Stimulated activated effector memory CD8-positive, alpha-beta T cell treated with anti-CD3 and anti-CD28 coated beads, Interleukin-12 subunit alpha, Interleukin-12 subunit beta, amount 100 ng/mL, for 72 hours (primary cell): ENCODE data around the gene DAND5.
A peak's percentile ranks its signal among the peaks of the same experiment; 100 is the strongest.

ENCODE experiments used
- ATAC-seq: fragments of 150-1000 bp; cut with Tn5 transposase; 2 replicates; pipeline ENCODE4 v1.10.0; 2021
- DNase-seq, 2 donors: peaks; one replicate each; pipeline ENCODE4 v3.0.0; 2021 to 2022; ENCODE audit warnings: low spot score in 2 of 2
- H3K27ac Mint-ChIP-seq: one replicate; pipeline ENCODE4 v1.8.0; 2022; ENCODE audit warnings: mild to moderate bottlenecking, mixed read lengths
- H3K36me3 Mint-ChIP-seq: one replicate; pipeline ENCODE4 v1.8.0; 2022; ENCODE audit warnings: mild to moderate bottlenecking, mixed read lengths
- H3K4me1 Mint-ChIP-seq: one replicate; pipeline ENCODE4 v1.8.0; 2022; ENCODE audit warnings: mixed read lengths
- H3K4me3 Mint-ChIP-seq: one replicate; pipeline ENCODE4 v1.8.0; 2022; ENCODE audit warnings: mild to moderate bottlenecking, mixed read lengths
- H3K9me3 Mint-ChIP-seq: one replicate; pipeline ENCODE4 v1.8.0; 2022; ENCODE audit warnings: mixed read lengths

DAND5 gene

DNA sequence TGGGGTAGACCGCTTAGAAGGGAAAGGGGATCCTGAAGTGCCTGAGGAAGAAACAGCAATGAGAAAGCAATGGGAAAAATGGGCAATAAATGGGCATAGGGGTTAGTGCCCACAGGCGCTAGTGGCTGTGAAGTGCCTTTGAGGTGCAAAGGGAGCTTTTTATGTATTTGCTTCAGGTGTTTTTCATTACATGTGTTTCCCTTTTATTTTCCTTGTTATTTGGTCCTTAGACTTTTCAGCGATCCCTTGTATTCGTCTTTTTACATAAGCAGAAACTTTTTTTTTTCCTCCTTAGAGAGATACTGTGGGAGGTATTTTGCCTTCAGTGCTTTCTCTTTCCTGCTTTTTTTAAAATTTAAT, 45.5 kb downstream of the DAND5 start:
- Mint-ChIP-seq H3K36me3 (peaks cover 4% of the 10 kb centered on the region), H3K4me3 (no peak overlapping the region), H3K9me3 (no peaks in the 10 kb centered on the region), H3K27ac (no peak overlapping the region), H3K4me1 (peaks cover 35% of the 10 kb centered on the region)
- DNase-seq (no peak), ATAC-seq (no peak)

DNA sequence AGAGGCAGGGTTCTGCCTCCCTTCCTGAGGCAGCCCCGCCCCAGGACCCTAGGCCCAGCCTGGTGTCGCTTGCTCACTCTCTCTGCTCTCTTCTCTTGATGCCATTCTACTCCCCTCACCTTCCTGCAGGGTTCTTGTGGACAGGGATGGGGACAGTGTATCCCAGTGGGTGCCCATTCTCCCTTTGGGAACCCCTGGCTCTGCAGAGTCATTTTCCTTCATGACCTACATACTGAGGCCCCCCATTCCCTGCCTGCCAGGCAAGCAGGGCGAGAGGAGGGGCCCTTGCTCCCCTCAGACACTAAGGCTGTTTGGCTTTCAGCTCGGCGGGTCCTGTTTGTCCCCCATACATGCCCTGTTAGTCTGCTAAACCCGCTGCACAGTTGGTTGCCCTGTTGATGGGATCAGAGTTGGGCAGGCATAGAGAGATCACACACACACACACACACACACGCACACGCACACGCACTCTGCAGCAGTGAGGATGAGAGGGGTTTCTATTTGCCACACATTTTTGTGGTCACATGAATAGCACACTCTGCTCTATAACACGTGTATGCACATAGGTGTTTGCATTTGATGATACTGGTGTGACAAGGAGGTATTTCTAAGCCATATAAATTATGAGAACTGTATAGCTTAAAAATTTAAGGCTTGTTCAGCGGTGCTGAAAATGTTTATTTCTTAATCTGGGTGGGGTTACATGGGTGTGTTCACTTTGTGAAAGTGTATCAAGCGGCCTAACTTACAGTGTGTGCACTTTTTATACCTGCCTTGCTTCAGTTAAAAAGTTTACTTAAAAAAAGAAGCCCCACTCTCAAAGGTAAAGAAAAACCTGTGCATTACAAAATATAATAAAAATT, 46.2 kb downstream of the DAND5 start:
- ATAC-seq, result no peak
- H3K4me3 Mint-ChIP-seq, result no peak overlapping the region
- peaks cover 4% of the 10 kb centered on the region for H3K36me3 Mint-ChIP-seq
- no peak for DNase-seq
- H3K27ac Mint-ChIP-seq, result no peak overlapping the region
- no peaks in the 10 kb centered on the region for H3K9me3 Mint-ChIP-seq
- peaks cover 35% of the 10 kb centered on the region for H3K4me1 Mint-ChIP-seq

DNA sequence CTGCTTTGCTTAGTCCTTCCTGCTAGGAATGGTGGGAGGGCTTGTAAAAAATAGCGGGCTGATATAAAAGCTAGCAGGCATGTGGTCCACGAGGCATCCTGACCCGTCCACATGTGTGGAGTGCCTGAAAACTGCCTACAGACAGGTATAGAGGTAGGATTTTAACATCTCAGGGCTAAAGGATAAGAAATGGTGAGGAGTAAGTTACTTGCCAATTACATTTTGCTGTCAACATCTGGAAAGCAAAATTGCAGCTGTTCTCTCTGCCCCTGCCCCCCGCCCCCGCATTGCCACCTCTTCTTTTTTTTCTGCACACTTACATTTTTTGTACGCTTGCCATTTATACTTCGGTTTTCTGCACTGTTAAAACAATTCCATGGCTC, 46.9 kb downstream of the DAND5 start:
- ATAC-seq, result no peak
- DNase-seq, result no peak
- Mint-ChIP-seq H3K27ac (no peak overlapping the region), H3K36me3 (peaks cover 4% of the 10 kb centered on the region), H3K4me3 (no peak overlapping the region), H3K4me1 (peaks cover 35% of the 10 kb centered on the region), H3K9me3 (no peaks in the 10 kb centered on the region)

DNA sequence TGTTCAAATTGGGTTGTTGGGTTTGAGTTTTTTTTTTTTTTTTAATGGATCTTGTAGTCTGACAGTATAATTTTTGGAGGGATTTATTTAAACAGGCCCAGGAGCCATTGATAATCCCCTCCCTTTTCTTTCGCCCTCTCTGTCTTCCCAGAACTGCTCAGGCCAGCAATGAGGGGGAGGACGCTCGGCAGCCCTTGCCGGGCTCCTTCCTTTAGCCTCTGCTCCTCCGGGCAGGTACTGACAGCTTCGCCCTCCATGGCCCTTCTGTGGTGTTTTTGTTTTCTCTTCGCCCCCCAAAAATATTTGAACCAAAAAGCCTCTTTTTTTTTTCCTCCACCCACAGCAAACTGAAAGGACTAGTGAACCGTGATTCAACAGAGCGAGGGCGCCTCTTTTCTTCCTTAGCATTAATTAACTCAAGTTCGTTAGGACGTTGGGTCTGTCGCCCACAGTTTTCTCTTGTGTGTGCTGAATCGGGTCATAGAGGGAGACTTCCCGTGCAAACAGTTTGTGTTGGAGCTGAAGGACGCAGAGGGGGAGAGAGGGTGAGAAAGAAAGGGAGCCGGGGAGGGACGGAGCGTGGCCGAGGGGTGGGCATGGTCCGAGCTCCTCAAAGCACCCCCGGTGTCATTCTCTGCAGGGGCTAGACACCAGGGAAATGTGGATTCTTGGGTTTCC, 47.4 kb downstream of the DAND5 start:
- Mint-ChIP-seq H3K4me1 (peaks cover 31% of the 10 kb centered on the region), H3K27ac (no peak overlapping the region), H3K36me3 (peaks cover under 1% of the 10 kb centered on the region), H3K4me3 (no peak overlapping the region), H3K9me3 (no peaks in the 10 kb centered on the region)
- no peak for DNase-seq
- ATAC-seq, result no peak

DNA sequence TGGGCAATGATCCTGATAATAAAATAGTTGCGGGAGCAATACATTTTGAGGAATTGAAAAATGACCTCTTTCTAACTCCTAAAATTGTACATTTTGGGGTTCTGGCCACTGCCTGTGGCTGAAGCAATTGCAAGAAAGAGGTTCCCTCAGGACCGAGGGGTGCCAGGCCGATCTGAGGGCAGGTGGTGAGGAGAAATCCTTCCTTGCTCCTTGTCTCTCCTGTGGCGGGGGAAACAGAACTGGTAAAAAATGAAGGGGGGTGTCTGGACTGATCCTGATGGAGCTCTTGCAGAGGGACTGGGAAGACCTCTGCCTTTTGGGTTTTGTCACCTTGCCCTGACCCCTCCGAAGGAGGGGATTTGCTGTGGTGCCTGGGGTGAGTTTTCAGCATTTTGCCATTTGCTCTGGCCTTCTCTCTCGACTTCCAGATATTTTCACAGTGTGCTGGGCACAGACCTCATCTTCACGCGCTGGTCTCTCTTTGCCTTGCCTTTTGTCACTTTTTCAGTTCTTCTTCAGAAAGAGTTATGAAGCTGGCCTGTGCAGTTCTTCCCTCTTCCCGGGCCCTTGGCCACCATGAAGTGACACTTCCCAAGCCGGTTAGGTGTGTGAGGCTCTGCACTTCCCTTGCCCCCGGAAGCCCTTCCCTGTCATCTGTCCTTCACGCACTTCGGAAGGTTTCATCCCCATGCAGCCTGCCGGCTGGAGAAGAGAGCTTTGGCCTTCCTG, 48.1 kb downstream of the DAND5 start:
- Mint-ChIP-seq H3K4me1 (peaks cover 28% of the 10 kb centered on the region), H3K36me3 (no peaks in the 10 kb centered on the region), H3K9me3 (no peaks in the 10 kb centered on the region), H3K27ac (no peak overlapping the region), H3K4me3 (no peak overlapping the region)
- no peak for DNase-seq
- ATAC-seq, result no peak

DNA sequence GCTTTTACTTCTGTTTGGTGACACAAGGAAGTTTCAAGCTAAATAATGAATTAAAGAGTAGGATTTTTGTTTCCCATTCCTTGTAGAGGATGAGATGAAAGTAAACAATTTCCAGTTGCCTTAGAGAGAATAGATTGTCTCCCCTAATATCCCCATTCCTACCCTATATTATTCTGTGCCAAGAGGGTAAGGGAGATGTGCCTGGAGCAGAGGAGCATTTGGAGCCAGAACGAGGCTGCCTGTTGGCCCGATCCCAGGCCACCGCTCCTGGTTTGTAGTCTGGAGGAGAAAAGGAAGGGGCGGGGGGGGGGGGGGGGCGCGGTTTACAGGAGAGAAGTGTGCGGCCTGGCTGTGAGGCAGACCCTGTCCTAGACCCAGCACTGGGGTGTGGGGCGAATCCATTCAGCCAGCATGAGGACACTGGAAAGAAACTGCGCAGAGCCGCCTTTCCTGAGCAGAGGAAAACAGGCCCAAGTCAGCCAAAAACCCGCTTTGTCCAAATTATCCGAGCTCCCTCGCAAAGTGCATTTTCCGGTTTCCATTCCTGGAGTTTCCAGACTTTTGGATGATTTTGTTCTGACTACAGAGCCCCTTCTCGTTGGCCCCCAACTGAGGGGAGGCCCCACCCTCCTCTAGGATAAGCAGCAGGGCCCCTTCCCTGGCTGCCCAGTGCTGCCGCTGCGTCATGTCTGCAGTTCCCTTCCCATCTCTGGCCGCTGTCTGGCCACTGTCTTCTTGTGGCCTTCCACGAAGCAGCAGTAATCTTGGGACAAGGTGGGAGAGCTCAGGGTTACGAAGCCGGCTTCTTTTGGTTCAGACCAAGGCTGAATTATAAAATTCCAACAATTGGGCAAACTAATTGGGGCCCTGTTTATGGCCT, 48.9 kb downstream of the DAND5 start:
- ATAC-seq, result no peak
- H3K36me3 Mint-ChIP-seq, result no peaks in the 10 kb centered on the region

DNA sequence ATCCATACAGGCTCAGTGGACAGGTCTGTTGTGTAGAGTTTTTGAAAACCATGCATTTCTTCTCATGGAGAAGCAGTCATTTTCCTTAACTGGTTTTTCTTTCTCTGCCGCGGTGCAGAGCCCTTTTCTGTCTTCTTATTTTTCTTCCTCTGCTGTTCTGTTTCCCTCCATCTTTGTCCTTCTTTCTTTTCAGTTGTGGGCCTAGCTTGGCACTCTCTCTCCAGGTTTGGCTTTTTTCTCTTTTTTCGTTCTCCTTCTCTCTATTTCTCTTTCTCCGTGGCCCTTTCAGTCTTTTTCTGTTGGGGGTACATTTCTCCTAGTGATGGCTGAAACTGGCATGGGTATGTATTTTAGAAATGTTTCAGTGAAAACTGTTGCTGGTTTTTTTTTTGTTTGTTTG, 50.0 kb downstream of the DAND5 start:
- no peaks in the 10 kb centered on the region for H3K36me3 Mint-ChIP-seq
- H3K4me3 Mint-ChIP-seq, result no peak overlapping the region
- ATAC-seq (no peak), DNase-seq (no peak)
- no peak overlapping the region for H3K27ac Mint-ChIP-seq
- peaks cover 25% of the 10 kb centered on the region for H3K4me1 Mint-ChIP-seq
- H3K9me3 Mint-ChIP-seq, result no peaks in the 10 kb centered on the region

More for the DNA sequence above, 48.9 kb downstream of the DAND5 start:
- Mint-ChIP-seq H3K27ac (no peak overlapping the region), H3K4me3 (no peak overlapping the region), H3K4me1 (peaks cover 24% of the 10 kb centered on the region), H3K9me3 (no peaks in the 10 kb centered on the region)
- no peak for DNase-seq

DNA sequence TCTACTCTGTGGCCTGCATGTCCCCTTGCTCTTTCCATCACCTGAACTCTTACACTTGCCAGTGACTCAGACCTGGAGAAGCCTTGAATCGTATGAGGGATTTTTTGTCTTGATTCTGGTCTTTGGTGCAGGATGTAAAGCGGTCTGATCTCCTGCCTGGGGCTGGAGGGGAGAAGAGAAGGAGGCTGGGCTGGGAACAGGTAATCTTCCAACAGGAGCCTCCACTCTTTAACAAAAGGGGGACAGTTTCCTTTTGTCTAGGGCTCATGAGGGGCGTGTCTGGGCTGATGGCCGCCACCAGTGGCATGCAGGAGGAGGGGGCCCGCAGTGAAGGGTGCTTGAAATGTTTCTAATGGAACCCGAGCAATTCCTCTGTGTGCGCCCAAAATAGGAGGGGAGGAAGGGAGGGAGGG, 50.6 kb downstream of the DAND5 start:
- peaks cover 26% of the 10 kb centered on the region for H3K4me1 Mint-ChIP-seq
- no peak overlapping the region for H3K27ac Mint-ChIP-seq
- no peak overlapping the region for H3K4me3 Mint-ChIP-seq
- H3K9me3 Mint-ChIP-seq, result no peaks in the 10 kb centered on the region
- no peaks in the 10 kb centered on the region for H3K36me3 Mint-ChIP-seq
- ATAC-seq (no peak), DNase-seq (no peak)

DNA sequence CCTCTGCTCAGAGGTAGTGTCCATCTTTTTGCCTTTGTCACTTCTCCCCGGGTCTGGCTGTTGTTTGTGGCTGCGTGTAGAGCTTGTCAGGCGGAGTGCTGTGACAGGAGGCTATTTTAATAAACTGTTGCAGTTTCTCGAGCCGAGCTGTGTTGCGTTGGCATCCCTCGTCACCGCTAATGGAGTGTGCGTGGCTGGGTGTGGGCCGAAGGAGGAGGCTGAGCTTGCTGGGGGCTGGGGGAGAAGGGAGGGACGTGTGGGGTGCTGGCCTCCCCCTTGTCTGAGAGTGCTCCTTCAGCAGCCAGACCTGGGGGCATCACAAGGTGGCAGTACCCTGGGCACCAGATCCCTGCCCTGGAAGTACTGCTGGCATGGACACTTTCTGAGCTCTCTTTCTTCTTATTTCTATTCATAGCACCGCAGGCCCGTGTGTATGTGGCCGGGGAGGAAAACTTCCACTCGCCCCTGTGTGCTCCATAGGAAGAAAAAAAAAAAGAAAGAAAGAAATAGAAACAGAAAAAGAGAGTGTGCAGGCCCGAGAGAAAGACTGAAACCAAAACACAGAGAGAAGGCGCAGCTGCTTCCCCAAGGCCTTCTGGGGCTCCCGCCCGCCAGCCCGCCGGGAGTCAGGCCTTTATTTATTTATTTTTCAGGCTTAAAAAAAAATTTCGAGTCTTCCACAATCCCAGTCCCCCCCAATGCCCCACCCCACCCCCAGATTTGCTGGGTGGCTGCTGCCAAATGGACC, 52.9 kb downstream of the DAND5 start:
- DNase-seq (no peak), ATAC-seq (no peak)
- Mint-ChIP-seq H3K36me3 (no peaks in the 10 kb centered on the region), H3K9me3 (no peaks in the 10 kb centered on the region), H3K4me3 (peak overlapping the region; percentile 72), H3K27ac (no peak overlapping the region), H3K4me1 (peaks cover 27% of the 10 kb centered on the region)

DNA sequence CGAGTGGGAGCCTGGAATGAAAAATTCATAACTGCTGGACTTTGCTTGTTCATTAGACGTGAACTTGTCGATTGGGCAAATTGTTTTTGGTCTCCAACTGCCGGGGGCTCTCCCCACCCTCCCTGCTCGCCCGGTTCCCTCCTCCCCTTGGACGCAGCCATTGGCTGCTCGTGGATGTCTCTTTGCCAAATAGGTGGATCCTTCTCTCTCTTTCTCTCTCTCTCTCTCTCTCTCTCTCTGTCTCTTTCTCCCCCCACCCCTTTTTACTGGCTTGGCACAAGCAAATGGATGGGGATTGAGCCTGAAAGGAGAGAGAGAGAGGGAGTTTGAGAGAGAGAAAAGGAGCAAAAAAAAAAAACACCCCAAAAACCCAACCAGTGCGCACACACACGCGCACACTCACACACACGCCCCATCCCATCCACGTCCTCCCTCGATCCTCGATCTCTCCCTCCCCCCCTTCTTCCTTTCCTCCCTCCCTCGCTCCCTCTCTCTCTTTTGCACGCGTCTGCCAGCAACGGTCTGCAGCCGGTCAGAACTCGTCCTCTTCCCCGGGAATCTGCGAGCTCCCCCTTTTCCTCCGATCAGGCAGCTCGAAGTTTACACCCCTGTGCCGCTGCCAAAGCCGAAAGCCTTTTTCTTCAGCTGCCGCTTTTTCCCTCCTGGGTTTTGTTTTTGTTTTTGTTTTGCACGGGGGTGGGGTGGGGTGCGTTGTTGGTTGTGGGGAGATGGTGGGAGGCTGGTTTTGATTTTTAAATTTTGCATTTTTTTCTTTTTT, 53.7 kb downstream of the DAND5 start:
- no peak for ATAC-seq

DNA sequence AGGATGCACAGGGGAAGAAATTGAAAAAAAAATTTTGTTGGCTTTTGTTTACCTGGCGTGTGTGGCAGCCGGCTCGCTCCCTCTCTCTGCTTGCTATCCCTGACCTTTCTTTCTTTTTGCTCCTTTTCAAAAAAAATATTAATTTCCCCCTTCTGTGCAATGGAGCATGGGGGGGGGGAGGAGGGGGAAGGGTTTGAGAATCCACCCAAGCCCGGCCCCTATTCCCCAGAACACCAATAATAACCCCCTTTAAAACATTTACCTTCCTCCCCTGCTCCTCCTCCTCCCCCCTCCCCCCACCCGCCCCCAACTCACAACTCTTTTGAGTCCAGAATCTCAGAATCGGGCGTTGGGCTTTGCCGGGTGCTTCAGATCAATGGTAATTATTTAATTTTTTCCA, 54.3 kb downstream of the DAND5 start:
- no peak overlapping the region for H3K27ac Mint-ChIP-seq
- no peaks in the 10 kb centered on the region for H3K36me3 Mint-ChIP-seq
- H3K4me1 Mint-ChIP-seq, result peaks cover 27% of the 10 kb centered on the region
- H3K4me3 Mint-ChIP-seq, result peak overlapping the region; percentile 72
- DNase-seq (no peak), ATAC-seq (no peak)
- H3K9me3 Mint-ChIP-seq, result no peaks in the 10 kb centered on the region

More for the DNA sequence above, 53.7 kb downstream of the DAND5 start:
- peak overlapping the region; percentile 72 for H3K4me3 Mint-ChIP-seq
- no peak for DNase-seq
- H3K36me3 Mint-ChIP-seq, result no peaks in the 10 kb centered on the region
- no peak overlapping the region for H3K27ac Mint-ChIP-seq
- H3K4me1 Mint-ChIP-seq, result peaks cover 27% of the 10 kb centered on the region
- H3K9me3 Mint-ChIP-seq, result no peaks in the 10 kb centered on the region
